Measurements from ENCODE around the gene PPP2R2C.

Gene PPP2R2C

GRCh38 chr4:6394671-6395081 lies 77.7 kb downstream of the PPP2R2C start:
- DNase-seq: no peak

DNA sequence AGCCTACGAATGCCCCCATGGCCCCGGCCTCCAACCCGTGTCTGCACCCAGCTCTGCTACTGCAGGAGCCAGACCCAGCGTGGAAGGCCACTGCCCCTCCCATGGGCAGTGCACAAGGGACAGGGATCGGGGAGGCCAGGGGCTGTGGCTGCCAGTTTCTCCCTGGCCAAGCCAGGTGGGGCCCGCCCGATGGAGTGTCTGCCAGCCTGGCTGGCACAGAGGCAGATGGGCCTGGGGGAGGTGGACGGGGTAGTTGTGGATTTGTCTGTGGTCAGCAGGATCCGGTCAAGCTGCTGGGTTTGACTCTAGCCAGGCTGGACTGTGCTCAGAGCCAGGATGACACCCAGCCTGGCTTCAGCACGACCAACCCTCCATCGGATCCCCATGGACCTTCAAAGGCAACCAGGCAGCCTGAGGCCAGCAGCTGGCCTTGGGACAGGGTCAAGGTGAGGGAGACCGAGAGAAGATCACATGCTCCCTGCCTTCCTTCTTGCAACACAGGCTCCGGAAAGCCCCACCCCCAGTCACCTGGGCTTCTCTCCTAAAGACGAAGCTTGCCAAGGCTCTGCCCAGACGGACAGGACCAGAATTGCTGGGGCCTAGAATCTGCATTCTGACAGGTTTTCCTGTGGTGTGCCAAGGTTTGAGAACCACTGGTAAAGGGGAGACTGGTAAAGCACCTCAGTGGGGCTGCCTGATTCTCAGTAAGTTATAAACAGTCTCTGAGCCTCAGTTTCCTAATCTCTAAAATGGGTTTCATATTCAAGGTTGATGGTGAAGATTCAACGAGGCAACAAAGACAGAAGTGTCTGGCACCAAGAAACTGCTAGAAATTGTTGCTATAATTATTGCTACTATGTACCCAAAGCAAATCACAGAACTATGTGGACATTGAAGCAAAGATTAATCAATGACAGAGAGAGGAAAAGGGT lies 78.6 kb downstream of the PPP2R2C start:
- no peak for DNase-seq

DNA sequence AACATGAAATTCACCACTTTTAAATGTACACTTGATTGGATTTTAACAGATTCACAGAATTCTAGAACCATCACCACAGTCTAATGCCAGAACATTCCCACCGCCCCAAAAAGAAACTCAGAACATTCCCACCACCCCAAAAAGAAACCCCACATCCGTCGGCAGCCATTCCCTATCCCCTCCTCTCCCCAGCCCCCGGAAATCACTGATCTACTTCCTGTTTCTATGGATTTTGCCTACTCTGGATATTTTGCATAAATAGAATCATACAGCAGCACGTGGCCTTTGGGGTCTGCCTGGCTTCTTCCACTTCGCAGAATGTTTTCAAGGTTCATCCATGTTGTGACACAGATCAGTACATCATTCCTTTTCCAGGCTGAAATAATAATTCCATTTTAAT lies 79.3 kb downstream of the PPP2R2C start:
- DNase-seq: no peak

- DNase-seq: no peak
Observed at GRCh38 chr4:6392407-6392806, 80.0 kb downstream of the PPP2R2C start.

GRCh38 chr4:6391852-6392188 lies 80.6 kb downstream of the PPP2R2C start:
- DNase-seq: no peak

DNA sequence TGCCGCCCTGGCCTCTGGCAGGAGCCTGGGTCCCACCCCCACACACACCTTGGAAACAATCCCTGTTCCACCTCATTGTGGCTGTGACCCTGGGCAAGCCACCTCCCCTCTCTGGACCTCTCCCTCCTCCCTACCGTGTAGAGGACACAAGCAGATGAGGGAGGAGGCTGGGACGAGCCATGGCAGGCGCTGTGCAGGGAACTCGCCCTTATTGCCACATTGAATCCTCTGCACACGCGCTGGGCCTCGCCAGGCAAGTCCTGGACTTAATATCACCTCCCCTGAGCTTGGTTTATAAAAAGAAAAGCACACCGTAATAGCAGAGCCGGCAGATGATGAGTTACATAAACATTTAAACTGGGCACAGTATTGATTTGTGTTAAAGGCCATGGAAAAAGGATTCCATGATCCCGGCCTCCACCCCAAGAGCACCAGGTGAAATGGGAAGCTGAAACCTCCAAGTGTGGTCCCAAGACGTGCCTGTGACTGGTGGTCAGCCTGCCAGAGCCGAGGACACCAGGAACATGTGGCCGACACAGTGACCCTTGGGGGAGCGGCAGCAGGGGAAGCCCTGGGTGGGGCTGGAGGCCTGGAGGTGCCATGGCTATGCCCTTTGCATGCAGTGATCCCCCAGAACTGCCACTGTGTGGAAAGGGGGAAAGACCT lies 81.1 kb downstream of the PPP2R2C start:
- DNase-seq: no peak

GRCh38 chr4:6390356-6390755 lies 82.1 kb downstream of the PPP2R2C start:
- no peak for DNase-seq

DNA sequence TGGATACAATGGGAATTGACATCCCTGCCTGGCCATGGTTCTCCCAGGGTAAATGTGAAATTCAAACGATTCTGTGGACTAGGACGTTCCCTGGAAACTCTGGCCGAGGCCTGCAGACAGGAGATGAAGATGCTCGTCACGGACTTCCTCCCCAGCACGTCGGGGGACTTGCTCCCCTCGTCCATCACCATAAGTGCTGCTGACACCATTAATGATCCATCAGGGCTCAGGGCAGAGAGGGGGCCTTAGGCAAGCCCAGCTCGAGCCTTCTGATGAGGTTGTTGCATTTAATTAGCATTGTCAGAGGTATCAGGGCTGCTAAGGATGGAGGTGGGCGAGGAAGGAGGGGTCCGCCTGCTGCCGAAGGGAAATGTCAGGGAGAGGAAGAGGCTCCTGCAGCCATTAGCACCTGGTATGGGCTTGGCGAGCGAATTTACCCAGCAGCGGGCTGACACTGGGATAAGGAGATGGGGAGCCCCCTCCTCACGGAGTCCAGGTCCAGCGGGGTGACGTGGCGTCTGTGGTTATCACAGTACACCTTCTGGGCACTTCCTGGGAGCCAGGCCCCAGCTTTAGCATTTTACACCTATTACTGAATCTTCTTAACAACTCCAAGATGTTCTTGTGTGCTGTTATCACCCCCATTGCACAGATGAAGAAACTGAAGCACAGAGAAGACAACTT lies 83.1 kb downstream of the PPP2R2C start:
- DNase-seq: no peak

DNA sequence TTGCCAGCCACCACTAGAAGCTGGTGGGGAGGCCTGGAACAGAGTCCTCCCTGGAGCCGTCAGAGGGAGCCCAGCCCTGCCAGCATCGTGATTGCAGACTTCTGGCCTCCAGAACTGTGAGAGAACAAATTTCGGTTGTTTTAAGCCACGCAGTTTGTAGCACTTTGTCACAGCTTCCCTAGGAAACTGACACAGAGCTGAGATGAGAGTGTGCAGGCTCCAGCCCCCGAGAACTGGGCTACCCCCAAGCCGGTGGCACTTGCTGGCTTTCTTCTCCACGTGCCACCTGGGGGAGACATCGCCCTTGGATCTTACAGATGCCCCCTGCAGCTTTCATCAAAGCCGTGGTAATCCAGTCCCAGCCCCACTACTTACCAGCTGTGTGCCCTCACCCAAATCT lies 83.7 kb downstream of the PPP2R2C start:
- no peak for DNase-seq

- no peak for DNase-seq
Observed at GRCh38 chr4:6387946-6388345, 84.5 kb downstream of the PPP2R2C start.

DNA sequence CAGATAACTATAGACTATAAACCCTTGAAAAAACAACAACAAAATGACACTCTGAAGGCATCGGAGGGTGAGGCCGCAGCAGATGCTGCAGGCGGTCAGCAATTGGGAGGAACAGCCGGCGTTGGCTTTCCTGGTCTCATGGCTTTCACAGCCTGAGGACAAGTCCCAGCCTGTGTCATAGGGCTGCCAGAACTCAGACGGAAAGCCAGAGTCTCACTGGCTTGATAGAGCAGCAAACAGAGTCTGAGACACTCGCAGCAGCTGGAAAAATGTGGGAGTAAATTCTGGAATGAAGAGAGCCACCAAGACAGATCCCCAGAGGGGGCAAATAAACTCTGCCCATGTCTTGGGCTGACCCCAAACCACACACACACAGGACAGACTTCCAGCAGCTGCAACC lies 86.3 kb downstream of the PPP2R2C start:
- DNase-seq: peak; percentile 5

GRCh38 chr4:6385288-6385687 lies 87.1 kb downstream of the PPP2R2C start:
- DNase-seq: no peak

- DNase-seq: no peak
Observed at GRCh38 chr4:6384541-6384940, 87.9 kb downstream of the PPP2R2C start.

GRCh38 chr4:6383929-6384328 lies 88.5 kb downstream of the PPP2R2C start:
- no peak for DNase-seq

- DNase-seq: no peak
Observed at GRCh38 chr4:6383009-6383404, 89.4 kb downstream of the PPP2R2C start.

DNA sequence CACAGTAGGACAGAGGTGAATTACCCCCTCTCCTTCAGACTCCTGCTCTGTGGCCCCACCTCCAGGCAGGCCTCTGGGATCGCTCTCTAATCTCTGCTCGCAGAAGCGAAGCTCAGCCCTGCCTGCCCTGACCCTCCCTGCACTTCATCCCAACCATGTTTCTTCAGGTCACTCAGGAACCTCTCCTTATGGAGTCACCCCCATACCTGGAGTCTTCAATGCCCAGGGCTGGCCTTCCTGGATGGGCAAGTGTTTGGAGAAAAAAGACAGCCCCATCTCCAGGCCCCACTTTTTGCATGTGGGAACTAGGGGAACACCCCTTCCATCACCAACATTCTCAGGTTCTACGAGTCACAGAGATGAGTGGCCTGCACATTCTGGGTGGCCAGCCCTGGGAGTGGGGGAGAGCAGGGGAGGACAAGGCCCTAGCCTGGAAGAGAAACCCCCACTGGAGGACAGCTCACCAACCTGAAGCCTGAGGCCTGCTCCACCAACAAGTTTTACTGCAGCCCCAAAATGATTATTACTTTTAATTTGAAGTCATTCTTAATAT lies 90.8 kb downstream of the PPP2R2C start:
- no peak for DNase-seq

DNA sequence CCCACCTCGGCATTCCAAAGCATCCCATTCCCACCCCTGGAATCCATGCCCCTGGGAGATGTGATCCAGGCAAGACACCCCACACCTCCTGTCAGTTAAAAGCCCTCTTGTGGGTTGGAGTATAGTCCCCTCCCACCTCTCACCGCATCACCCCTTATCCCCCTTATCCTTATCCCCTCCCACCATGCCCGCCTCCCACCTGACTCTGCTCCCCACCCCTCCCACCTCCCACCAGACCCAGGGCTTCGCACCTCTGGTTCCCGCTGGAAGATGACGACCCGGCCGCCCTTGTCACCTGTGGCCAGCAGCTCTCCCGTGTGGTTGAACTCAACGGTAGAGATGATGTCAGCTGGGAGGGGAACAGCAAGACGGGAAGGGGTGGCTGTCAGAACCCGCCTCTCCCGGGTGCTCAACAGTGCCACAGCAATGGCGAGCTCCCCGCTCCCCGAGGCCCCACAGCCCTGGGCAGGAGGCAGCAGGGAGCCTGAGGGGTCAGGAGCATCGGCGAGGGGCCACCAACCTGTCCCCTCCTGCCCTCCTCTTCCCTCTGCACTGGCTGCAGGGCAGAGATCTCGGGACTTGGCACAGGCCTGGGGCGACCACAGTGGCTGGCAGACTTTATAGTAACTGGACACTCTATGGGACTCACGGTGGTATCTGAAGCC lies 91.5 kb downstream of the PPP2R2C start:
- DNase-seq: no peak

DNA sequence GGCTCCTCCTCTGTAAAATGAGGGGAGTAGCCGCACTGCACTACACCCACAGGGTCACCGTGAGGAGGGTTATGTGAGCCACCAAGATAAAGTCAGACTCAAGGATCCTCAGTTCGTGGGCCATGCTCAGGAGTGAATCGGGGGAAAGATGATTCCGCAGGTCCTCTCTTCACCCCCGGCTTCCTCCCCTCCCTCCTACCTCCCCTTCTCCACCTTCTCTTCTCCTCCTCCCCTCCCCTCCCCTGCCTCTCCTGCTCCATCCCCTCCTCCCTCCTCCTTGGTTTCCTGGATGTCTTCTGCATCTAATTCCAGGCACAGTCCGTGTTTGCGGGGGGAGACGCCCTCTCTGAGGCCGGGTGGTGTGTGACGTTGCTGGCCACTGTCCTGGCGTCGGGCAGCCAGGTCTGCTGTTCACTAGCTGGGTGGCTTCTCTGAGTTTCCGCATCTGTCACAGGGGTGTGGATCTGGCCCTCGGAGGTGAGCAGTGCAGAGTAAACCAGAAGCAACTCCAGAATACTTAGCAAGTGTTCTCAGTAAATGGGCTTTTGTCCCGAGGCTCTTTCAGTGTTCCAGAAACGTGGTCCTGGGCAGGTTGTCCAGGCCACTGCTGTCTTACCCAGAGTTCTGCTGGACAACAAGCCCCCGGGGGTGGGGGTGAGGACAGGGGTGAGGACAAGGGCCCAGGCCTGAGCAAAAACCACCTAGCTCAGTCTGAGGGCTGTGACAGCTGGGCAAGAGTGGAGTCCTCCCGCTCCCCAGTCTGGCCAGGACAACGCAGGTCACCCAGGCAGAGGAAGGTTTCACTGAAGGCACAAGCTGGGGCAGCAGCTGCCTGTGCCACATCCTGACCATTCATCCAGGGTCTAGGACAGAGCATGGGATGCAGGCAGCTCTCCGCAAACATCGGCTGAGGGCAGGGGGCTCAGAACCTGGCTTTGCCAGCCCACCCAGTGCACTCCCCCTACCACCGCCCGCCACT lies 92.4 kb downstream of the PPP2R2C start:
- DNase-seq: no peak

DNA sequence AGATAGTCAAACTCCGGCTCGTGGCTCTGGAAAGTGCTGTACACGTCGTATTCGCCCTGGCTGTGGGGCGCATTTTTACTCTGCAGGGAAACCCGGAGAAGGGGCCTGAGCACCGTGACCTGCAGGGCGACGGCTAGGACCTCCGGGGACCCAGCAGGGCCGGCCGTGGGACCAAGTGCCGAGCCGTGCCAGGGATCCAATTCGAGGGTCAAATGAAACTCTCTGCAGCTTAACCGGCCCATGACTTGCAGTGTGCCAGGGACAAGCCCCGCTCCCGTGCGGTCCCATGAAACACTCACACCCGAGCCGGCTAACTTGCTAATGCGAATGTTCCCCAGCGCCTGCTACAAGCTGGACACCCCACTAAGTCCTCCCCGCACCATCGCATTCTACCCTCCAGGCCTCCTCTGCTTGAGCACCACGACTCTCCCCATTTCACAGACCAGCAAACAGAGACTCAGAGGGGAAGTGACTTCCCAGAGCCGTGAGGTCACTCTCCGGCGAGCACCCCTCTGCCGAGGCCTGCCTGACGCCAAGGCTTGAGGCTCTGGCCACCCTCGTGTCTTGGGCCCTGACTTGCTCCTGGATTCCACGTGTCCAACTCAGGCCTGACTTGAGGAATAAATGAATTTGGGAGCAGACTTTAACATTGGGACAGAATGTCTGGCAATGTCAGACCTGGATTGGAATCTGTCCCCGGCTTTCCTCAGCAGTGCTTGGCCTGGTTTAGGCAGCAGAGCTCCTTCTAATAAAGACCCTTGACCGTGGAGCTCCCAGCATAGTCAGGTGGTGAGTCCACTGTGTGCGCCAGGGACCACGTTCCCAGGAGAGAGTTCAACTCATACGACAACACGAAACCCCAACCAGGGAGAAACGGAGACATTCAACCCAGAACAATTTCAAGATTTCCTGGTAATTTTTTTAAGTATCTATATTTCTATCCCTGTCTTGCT lies 93.6 kb downstream of the PPP2R2C start:
- no peak for DNase-seq

Data from NCI-H2171 treated with DMSO at 0.1 percent for 48 hours (cell line).